ENCODE measurements around the gene THADA.

GRCh38 chr2:43576981-43577892, 18.6 kb downstream of the THADA start:
- TF ChIP-seq POLR2AphosphoS5 (IDR thresholded peaks at IDR 0.05; ENCODE audit: low read depth, low read length): no peak
- TF ChIP-seq TAF1 (IDR thresholded peaks at IDR 0.05; ENCODE audit: borderline replicate concordance, insufficient read depth, low read length): no peak
- TF ChIP-seq, protein P1, sequence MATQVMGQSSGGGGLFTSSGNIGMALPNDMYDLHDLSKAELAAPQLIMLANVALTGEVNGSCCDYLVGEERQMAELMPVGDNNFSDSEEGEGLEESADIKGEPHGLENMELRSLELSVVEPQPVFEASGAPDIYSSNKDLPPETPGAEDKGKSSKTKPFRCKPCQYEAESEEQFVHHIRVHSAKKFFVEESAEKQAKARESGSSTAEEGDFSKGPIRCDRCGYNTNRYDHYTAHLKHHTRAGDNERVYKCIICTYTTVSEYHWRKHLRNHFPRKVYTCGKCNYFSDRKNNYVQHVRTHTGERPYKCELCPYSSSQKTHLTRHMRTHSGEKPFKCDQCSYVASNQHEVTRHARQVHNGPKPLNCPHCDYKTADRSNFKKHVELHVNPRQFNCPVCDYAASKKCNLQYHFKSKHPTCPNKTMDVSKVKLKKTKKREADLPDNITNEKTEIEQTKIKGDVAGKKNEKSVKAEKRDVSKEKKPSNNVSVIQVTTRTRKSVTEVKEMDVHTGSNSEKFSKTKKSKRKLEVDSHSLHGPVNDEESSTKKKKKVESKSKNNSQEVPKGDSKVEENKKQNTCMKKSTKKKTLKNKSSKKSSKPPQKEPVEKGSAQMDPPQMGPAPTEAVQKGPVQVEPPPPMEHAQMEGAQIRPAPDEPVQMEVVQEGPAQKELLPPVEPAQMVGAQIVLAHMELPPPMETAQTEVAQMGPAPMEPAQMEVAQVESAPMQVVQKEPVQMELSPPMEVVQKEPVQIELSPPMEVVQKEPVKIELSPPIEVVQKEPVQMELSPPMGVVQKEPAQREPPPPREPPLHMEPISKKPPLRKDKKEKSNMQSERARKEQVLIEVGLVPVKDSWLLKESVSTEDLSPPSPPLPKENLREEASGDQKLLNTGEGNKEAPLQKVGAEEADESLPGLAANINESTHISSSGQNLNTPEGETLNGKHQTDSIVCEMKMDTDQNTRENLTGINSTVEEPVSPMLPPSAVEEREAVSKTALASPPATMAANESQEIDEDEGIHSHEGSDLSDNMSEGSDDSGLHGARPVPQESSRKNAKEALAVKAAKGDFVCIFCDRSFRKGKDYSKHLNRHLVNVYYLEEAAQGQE (IDR thresholded peaks at IDR 0.05; ENCODE audit: insufficient read depth in 1 of 2, low read depth in 2 of 2, low read length in 2 of 2): no peak
- no peak for TF ChIP-seq FOXP2 (optimal IDR thresholded peaks at IDR 0.05; ENCODE audit: borderline replicate concordance, extremely low read depth, extremely low read length, insufficient read depth)
